Left hindlimb (tissue), 1 donor: ENCODE data around the gene RIC3.

Experiments
- DNase-seq: peaks from one replicate; pipeline ENCODE4 v3.0.0-alpha.2; 2018

The RIC3 gene

GRCh38 chr11:8102296-8102915 is 66.4 kb downstream of the RIC3 start:
- DNase-seq: no peak

DNA sequence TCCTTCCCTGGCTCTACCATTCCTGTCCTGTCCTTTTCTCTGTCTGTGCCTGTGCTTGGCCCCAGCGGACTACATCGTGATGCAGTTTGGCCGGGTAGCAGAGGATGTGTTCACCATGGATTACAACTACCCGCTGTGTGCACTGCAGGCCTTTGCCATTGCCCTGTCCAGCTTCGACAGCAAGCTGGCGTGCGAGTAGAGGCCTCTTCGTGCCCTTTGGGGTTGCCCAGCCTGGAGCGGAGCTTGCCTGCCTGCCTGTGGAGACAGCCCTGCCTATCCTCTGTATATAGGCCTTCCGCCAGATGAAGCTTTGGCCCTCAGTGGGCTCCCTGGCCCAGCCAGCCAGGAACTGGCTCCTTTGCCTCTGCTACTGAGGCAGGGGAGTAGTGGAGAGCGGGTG is 67.4 kb downstream of the RIC3 start:
- DNase-seq: no peak

DNA sequence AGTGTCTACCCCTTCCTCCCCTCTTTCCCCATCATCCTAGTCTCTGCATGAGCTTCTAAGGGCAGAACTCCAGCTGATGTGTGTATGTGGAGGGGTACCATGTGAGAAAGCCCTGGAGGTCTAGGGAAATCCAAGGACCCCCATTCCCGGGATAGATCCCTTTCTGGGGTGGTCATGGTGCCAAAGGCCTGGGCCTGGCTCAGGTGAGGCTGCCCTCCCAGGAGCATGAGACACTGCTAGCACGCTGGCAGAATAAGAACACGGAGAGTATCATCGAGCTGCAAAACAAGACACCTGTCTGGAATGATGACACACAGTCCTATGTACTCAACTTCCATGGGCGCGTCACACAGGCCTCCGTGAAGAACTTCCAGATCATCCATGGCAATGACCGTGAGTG is 68.2 kb downstream of the RIC3 start:
- DNase-seq: no peak

- DNase-seq: no peak
Measured at GRCh38 chr11:8100158-8100557, 68.7 kb downstream of the RIC3 start.

DNA sequence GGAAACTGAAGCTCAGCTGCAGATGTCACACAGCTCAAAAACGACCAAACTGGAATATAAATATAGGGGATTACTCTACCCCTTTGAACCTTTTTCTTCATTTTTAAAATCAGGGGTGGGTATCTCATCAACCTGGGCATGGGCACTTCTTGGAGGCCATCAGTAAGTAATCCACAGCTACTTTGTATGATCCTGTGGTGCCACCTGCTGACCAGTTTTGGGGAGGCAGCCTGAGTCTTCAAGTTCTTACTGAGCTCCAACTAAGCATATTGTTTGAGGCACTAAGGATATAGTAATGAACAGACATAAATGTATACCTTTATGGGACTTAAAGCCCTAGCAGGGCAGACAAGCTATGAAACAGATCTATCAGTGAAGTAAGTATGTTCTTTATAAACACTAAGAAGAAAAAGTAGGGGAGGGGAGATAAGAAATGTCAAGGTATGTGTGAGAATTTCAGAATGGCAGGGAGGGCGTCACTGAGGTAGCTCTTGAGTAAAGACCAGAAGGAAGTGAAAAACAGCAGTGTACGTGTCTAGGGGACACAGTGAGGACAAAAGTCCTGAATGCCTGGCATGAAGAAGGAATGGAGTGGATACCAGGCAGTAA is 69.4 kb downstream of the RIC3 start:
- DNase-seq: no peak

DNA sequence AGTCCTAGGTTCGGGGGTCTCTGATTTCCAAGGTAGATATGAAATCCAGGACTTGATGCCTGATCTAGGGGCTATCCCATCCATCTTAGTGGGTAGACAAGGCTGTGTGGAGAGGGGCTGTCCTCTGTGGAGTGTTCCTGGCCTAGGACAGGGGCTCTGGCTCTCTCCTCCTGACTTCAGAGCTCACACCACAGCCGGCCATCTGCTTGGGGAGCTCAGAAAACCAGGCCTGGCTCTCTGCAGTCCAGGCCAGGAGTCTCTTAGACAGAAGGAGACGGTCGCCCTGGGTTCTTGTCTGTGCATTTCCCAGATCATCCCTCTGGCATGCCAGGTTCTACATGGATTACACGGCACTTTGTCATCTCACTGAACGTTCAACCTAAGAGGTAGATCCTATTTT is 69.9 kb downstream of the RIC3 start:
- no peak for DNase-seq

DNA sequence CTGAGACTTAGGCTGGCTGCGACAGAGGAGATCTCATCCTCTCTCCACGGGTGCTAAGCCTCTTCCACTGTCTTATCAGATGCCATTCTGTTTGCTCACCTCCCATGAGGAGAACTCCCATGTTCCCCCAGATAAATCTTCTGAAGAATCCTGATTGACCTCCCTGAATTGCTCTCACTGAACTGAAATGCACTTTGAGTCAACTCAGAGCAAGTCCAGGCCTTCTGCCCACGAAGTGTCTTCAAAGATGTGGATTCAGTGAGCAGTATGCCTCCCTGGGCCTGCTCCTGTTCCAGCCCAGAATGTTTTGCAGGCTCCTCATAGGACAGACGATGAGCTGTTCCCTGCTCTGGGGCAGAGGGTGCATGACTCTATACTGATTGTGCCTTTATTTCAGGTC is 70.5 kb downstream of the RIC3 start:
- no peak for DNase-seq

GRCh38 chr11:8097926-8098325 is 70.9 kb downstream of the RIC3 start:
- no peak for DNase-seq

- DNase-seq: no peak
Measured at GRCh38 chr11:8097468-8097867, 71.4 kb downstream of the RIC3 start.

DNA sequence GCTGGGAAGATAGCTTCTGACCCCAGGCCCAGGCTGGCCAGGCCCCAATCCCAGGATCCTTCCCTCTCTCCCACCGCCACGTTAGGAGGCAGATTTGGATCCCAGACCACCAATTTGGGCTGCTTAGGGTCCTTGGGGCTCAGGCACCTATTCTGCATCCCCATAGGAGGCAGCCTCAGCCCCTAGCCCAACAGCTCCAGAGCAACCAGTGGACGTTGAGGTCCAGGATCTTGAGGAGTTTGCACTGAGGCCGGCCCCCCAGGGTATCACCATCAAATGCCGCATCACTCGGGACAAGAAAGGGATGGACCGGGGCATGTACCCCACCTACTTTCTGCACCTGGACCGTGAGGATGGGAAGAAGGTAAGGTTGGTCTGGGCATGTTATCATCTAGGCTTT is 71.8 kb downstream of the RIC3 start:
- no peak for DNase-seq

GRCh38 chr11:8096575-8096974 is 72.2 kb downstream of the RIC3 start:
- no peak for DNase-seq

DNA sequence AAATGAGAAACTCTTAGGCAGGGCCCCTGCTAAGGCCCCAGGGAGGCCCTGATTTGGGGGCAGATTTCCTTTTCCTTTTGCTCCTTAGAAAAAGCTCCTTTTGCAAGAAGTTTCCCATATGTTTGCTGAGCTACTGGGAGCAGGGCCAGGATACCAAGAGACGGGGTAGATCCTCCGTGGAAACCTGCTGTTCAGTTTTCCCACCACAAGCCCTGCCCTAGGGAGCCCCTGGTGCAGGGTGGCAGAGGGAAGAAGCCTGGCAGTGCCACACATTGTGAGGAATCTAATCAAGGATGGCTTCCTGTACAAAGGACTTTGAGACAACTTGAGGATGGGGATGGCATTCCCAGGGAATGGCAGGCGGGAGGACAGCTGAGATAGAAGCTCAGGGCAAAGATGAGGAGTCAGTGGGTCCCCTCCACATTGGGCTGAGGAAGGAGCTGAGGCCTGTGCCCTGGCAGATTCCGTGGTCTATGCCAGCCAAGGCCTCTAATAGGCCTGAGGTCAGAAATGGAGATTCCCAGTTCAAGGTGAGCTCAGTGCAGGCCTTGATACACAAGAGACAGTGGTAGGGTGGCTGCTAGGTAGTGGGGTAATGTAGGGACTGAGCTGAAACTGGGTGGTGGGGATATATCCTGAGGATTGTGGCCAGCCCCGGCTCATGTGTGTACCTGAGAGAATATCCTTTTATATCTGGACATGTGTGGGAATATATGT is 72.9 kb downstream of the RIC3 start:
- DNase-seq: no peak

- DNase-seq: no peak
Measured at GRCh38 chr11:8095371-8095770, 73.5 kb downstream of the RIC3 start.

- DNase-seq: no peak
Measured at GRCh38 chr11:8094656-8095055, 74.2 kb downstream of the RIC3 start.

GRCh38 chr11:8093931-8094575 is 74.8 kb downstream of the RIC3 start:
- DNase-seq: no peak

DNA sequence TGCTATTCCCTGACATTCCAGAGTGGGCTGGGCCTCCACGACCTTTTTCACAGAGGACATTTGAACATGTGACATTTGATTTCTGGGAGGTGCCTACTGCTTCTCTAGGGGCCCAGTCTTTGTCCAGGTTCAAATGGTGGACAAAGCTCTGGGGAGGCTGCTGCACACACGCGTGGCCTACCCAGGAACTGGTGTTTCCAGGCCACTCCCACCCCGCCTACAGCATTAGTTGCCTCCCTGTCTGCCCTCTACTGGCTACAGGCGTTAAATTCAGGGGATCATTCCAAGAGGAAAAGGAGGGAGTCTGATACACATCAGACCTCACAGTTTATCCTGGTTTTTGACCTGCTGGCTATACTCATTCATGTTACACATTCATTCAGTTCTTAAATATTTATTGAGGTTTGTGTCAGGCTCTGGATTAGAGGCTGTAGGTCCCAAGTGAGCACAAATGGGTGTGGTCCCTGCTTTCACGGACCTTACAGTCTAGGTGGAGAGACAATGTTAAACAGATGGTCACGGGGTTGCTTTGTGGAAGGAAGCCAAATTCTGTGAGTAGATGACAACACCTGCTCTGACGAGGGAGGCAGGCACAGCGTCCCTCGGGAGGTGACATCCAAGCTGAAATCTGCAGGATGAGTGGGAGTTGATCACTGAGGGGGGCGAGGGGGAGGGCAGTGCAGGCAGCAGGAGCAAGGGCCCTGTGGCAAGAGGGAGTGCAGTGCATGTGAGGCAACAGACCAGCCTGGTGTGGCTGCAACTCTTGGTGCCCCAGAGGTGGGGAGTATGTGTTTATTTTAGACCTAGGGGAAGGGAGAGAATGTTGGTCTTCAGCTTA is 76.0 kb downstream of the RIC3 start:
- no peak for DNase-seq

DNA sequence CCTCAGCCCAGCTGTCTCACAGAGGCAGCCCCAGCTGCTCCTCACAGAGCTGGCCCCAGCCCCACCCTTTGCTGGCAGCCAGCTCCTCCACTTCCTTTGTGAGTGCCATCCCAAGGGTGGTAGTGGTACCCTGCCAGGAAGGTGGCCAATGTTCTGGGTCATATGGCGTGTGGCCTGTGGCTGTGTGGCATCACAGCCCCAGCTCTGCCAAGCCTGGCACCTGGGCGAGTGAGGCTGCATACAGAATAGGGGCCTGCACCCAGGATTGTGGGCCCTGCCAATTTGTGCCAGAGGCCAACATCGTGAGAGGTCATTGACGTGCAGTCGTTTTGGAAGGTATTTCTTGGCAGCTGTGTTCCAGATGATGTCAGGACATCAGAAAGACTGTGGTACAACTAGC is 77.1 kb downstream of the RIC3 start:
- DNase-seq: no peak

GRCh38 chr11:8090756-8091155 is 78.1 kb downstream of the RIC3 start:
- DNase-seq: no peak

DNA sequence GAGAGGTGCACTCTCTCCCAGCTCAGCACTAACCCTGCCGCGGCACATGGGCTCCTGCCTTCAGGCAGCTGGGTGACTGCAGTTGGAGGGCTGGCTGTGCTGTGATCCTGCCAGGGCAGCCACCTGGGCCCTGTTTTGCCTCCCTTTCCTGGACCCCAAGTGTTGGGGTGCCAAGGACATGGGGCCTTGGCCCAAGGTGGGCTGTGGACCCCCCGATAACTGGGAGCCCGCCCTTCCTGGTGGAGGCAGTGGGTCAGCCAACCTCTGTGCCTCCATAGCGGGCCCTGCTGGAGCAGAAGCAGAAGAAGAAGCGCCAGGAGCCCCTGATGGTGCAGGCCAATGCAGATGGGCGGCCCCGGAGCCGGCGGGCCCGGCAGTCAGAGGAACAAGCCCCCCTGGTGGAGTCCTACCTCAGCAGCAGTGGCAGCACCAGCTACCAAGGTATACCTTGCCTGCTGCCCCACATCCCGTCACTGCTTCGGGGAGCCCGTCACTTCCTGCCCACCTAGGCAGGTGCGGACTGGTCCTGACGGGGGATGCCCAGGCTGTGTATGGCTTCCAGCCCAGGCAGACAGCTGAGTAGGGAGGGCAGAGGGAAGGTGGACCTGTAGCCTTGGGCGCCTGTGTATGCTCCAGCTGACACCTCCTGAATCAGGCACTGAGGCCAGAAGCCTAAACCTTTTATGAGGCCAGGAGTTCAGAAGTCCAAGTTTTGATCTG is 78.9 kb downstream of the RIC3 start:
- no peak for DNase-seq

DNA sequence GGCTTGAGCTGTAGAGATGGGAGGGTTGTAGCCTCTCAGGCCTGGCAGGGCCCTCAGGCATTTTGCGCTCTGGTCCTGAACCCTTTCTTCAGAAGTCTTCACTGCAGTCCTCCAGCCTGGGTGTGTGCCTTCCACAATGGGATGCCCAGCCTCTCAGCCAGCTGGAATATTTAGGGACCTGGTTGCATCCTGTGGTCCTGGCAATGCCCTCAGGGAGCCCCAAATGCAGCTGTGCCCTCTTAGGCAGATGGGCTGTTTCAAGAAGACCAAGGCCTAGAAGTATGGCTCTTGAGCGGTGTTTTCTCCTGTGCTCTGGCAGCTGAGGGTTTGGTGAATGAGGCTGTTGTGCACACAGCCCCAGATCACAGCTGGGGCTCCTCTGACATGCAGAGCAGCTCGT is 81.1 kb downstream of the RIC3 start:
- DNase-seq: no peak

DNA sequence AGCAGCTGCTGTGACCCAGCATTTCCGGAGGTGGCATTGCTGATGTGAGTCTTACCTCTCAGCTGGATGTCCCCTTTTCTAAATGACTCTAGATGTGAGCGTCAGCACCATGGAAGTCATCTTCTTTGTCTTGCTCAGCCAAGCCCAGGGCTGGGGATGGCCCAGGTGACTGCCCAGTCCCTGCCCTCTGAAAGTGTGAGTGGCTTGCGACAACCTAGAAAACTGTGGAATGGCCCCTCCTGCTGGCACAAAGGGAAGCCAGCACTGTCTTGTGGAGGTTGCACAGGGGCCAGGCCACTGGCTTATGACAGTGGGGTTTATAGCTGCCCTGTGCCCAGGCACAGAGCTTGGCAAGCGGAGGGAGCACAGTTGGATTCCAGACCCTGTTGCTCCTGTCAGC is 81.6 kb downstream of the RIC3 start:
- no peak for DNase-seq

DNA sequence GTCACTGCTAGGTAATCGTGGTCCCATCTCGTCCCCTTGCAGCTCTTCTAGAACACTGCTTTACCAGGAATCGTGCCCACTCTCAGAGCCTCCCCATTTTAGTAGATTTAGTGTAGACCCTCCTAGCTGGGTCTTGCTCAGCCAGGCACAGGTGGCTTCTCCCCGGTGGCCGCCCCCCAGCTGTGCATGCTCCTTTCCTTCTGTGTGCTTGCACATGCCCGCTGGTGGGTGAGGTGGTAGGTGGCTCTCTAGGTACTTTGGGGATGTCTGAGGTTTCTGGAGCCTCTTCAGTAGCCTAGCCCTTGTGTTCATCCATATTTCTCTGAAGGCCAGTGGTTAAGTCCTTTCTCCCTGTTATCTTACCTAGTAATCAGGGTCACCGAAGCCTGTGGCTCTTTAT is 82.3 kb downstream of the RIC3 start:
- no peak for DNase-seq
